ENCODE data around the gene SEPTIN7. TPM values are rescaled to one million over a fixed set of nuclear protein-coding genes. Genes with fewer than 3 reads are reported as not detected.
A peak's percentile ranks its signal among the peaks of the same experiment; 100 is the strongest.

Gene SEPTIN7
- total and polyA plus RNA-seq, 9 of the 15 experiments (the other 6 are each of a cell fraction or from before 2014, with no cell fraction given) = 95.0 to 268 (median 163) TPM

GRCh38 chr7:35801392-35802101 lies 690 bp downstream of the SEPTIN7 start (continued):
- TF ChIP-seq ZBTB40 (IDR thresholded peaks at IDR 0.05) (peak; percentile 22; the same call in 1 of the 2 replicates), ZBTB40 (CRISPR knock-in tag; IDR thresholded peaks at IDR 0.05) (no peak), OTX1 (CRISPR knock-in tag; IDR thresholded peaks at IDR 0.05) (no peak), CUX1 (CRISPR knock-in tag; IDR thresholded peaks at IDR 0.05) (no peak), ZNF695 (CRISPR knock-in tag; IDR thresholded peaks at IDR 0.05) (no peak), DEAF1 (CRISPR knock-in tag; IDR thresholded peaks at IDR 0.05) (no peak), MAZ (CRISPR knock-in tag; conservative IDR thresholded peaks at IDR 0.05 in 1 of 2, IDR thresholded peaks at IDR 0.05 in 1 of 2) (peak in 1 of 2 experiments; percentile 71; a peak in 1 of 4 replicates), TBL1XR1 (IDR thresholded peaks at IDR 0.05; ENCODE audit: low read length in 2 of 2) (no peak), SP1 (CRISPR knock-in tag; IDR thresholded peaks at IDR 0.05) (no peak), ZBED1 (IDR thresholded peaks at IDR 0.05) (no peak), TEAD2 (tag; IDR thresholded peaks at IDR 0.05) (no peak), ASH1L (IDR thresholded peaks at IDR 0.05; ENCODE audit: borderline replicate concordance, low read depth, partially characterized antibody) (no peak)

All from K562 (cell line).